ENCODE measurements around the gene PIM3. TPM values are rescaled to one million over a fixed set of nuclear protein-coding genes. Genes with fewer than 3 reads are reported as not detected.

PIM3 gene
- total RNA-seq, 1 experiment from 2014 or later, result 42.9 TPM

- TF ChIP-seq ZNF423 (CRISPR knock-in tag; IDR thresholded peaks at IDR 0.05), result peak; percentile 21; the same call in 1 of the 2 replicates
- TF ChIP-seq CTCF (IDR thresholded peaks at IDR 0.05), result peak; percentile 90
- TF ChIP-seq RELA (CRISPR knock-in tag; IDR thresholded peaks at IDR 0.05; ENCODE audit: borderline replicate concordance), result no peak; the same call in 1 of the 2 replicates
- no peak for TF ChIP-seq ZNF263 (CRISPR knock-in tag; IDR thresholded peaks at IDR 0.05; ENCODE audit: low read depth)
- TF ChIP-seq USF2 (CRISPR knock-in tag; IDR thresholded peaks at IDR 0.05), result no peak
- no peak for TF ChIP-seq FOXP1 (CRISPR knock-in tag; IDR thresholded peaks at IDR 0.05; ENCODE audit: borderline replicate concordance)
- TF ChIP-seq ETV6 (CRISPR knock-in tag; IDR thresholded peaks at IDR 0.05), result no peak
Measured at GRCh38 chr22:49929211-49929979, 31.2 kb upstream of the PIM3 start (continued).

GRCh38 chr22:49929994-49930575 is 30.5 kb upstream of the PIM3 start:
- TF ChIP-seq TEAD1 (CRISPR knock-in tag; IDR thresholded peaks at IDR 0.05) (no peak), SMAD3 (CRISPR knock-in tag; IDR thresholded peaks at IDR 0.05; ENCODE audit: borderline replicate concordance) (no peak), ZNF138 (CRISPR knock-in tag; conservative IDR thresholded peaks at IDR 0.05) (no peak), TP53 (CRISPR knock-in tag; IDR thresholded peaks at IDR 0.05) (no peak), ESRRA (CRISPR knock-in tag; IDR thresholded peaks at IDR 0.05; ENCODE audit: borderline replicate concordance) (no peak), CBFB (CRISPR knock-in tag; IDR thresholded peaks at IDR 0.05; ENCODE audit: low read depth) (no peak), HMGXB4 (CRISPR knock-in tag; IDR thresholded peaks at IDR 0.05) (0 out of 2 replicates have a peak, but pooled peaks have one; percentile 13)
- H3K27me3 Mint-ChIP-seq (ENCODE audit: low read depth), result peaks cover 12% of the 10 kb centered on the region
- peaks cover 11% of the 10 kb centered on the region for H3K4me1 Mint-ChIP-seq
- no peak overlapping the region for H3K27ac Mint-ChIP-seq
- peaks cover 5% of the 10 kb centered on the region; the same call in 1 of the 2 replicates for H3K36me3 Mint-ChIP-seq
- POLR2A ChIA-PET, result interaction anchor here (1.1 kb wide), 1 partner anchor 100 kb away, joined by 4 read pairs; no protein-coding TSS in a partner anchor
- DNase-seq (ENCODE audit: low spot score) (no peak), ATAC-seq (no peak)
- H3K9me3 Mint-ChIP-seq, result no peaks in the 10 kb centered on the region
- CTCF ChIA-PET, result interaction anchor here (0.5 to 2.8 kb wide), 10 partner anchors 13 to 277 kb away, joined by 3 to 75 read pairs (median 8); no protein-coding TSS in a partner anchor
- no peak overlapping the region for H3K4me3 Mint-ChIP-seq

- Mint-ChIP-seq H3K4me3 (no peak overlapping the region), H3K27ac (0 out of 2 replicates have a peak overlapping the region, but pooled peaks have one; percentile 6), H3K4me1 (peaks cover 6% of the 10 kb centered on the region), H3K9me3 (no peaks in the 10 kb centered on the region), H3K36me3 (no peaks in the 10 kb centered on the region), H3K27me3 (ENCODE audit: low read depth) (peaks cover 12% of the 10 kb centered on the region; the same call in 1 of the 2 replicates)
- ATAC-seq (no peak), DNase-seq (ENCODE audit: low spot score) (no peak)
- CTCF ChIA-PET, result interaction anchor here (0.5 to 2.8 kb wide), 17 partner anchors 14 to 276 kb away, joined by 3 to 75 read pairs (median 4); no protein-coding TSS in a partner anchor
- POLR2A ChIA-PET, result interaction anchor here (0.7 to 1.1 kb wide), 2 partner anchors 100 to 211 kb away, joined by 3 to 4 read pairs; no protein-coding TSS in a partner anchor
- TF ChIP-seq NR2C2 (CRISPR knock-in tag; IDR thresholded peaks at IDR 0.05) (no peak), NFATC4 (CRISPR knock-in tag; IDR thresholded peaks at IDR 0.05) (no peak)
Measured at GRCh38 chr22:49930596-49931412, 29.8 kb upstream of the PIM3 start.
